Osteoblast (primary cell): Measurements from ENCODE around the gene ARMH1. TPM values are rescaled to one million over a fixed set of nuclear protein-coding genes. Genes with fewer than 3 reads are reported as not detected.
A peak's percentile ranks its signal among the peaks of the same experiment; 100 is the strongest.

ENCODE experiments used
- DNase-seq: peaks from one replicate; pipeline ENCODE4 v3.0.0; 2011; ENCODE audit warnings: low spot score, mixed read lengths; ENCODE audit not compliant: insufficient read length; ENCODE audit errors: missing footprints
- H2AFZ ChIP-seq: 2 replicates; pipeline ENCODE4 v1.6.0; 2011; ENCODE audit warnings: mild to moderate bottlenecking, low read length
- H3K27ac ChIP-seq: 2 replicates; pipeline ENCODE4 v1.5.1; 2011; ENCODE audit warnings: mild to moderate bottlenecking, low read depth, low read length, moderate library complexity
- H3K27me3 ChIP-seq: 2 replicates; pipeline ENCODE4 v1.6.0; 2012; ENCODE audit warnings: mild to moderate bottlenecking, control low read depth, inconsistent platforms, low read length, moderate library complexity; ENCODE audit not compliant: insufficient read depth
- H3K36me3 ChIP-seq: 2 replicates; pipeline ENCODE4 v1.5.1; 2011; ENCODE audit warnings: mild to moderate bottlenecking, low read length, control low read depth, moderate library complexity; ENCODE audit not compliant: insufficient read depth
- H3K4me1 ChIP-seq: 2 replicates; pipeline ENCODE4 v1.5.1; 2011; ENCODE audit warnings: mild to moderate bottlenecking, low read length, control low read depth, moderate library complexity; ENCODE audit not compliant: insufficient read depth
- H3K4me2 ChIP-seq: 2 replicates; pipeline ENCODE4 v1.6.0; 2011; ENCODE audit warnings: mild to moderate bottlenecking, low read length; ENCODE audit not compliant: insufficient read depth
- H3K4me3 ChIP-seq: fragments of 200-600 bp; sonication (generic); 3 replicates; pipeline ENCODE4 v1.5.1; 2012; ENCODE audit warnings: mild to moderate bottlenecking, low read length, inconsistent platforms; ENCODE audit not compliant: insufficient read depth
- H3K79me2 ChIP-seq: 2 replicates; pipeline ENCODE4 v1.6.0; 2012; ENCODE audit warnings: mild to moderate bottlenecking, low read length, control low read depth, inconsistent platforms; ENCODE audit not compliant: insufficient read depth
- H3K9me3 ChIP-seq: 2 replicates; pipeline ENCODE4 v1.5.1; 2011; ENCODE audit warnings: low read depth, low read length, control low read depth
- H4K20me1 ChIP-seq: 2 replicates; pipeline ENCODE4 v1.6.0; 2012; ENCODE audit warnings: mild to moderate bottlenecking, low read length, control low read depth; ENCODE audit not compliant: insufficient read depth
- CTCF ChIP-seq: IDR thresholded peaks from 2 replicates; pipeline ENCODE4 v1.5.1; 2011; ENCODE audit warnings: mild to moderate bottlenecking, low read depth, low read length, moderate library complexity; ENCODE audit errors: extremely low read depth
- total RNA-seq: library from RNA; depleted of rRNA; stranded (reverse); fragments of >200 nt; gene quantifications from 2 replicates; pipeline ENCODE4 v1.2.3, GENCODE V29; 2012

Gene ARMH1
- total RNA-seq, 1 donor = 4.3 TPM

- Histone ChIP-seq H4K20me1 (no peaks in the 10 kb centered on the region), H3K4me3 (no peak overlapping the region), H2AFZ (no peak overlapping the region), H3K4me1 (no peaks in the 10 kb centered on the region), H3K27ac (no peak overlapping the region), H3K9me3 (no peaks in the 10 kb centered on the region), H3K4me2 (no peak overlapping the region), H3K36me3 (no peaks in the 10 kb centered on the region), H3K27me3 (no peaks in the 10 kb centered on the region), H3K79me2 (no peaks in the 10 kb centered on the region)
- no peak for DNase-seq
- TF ChIP-seq CTCF = no peak
These were observed 14.9 kb upstream of the ARMH1 start for GRCh38 chr1:44659566-44659965.

- H3K79me2 ChIP-seq = no peaks in the 10 kb centered on the region
- no peaks in the 10 kb centered on the region for H3K4me1 ChIP-seq
- H3K27ac ChIP-seq = no peak overlapping the region
- H3K4me2 ChIP-seq = no peak overlapping the region
- no peaks in the 10 kb centered on the region for H3K36me3 ChIP-seq
- no peaks in the 10 kb centered on the region for H3K9me3 ChIP-seq
- TF ChIP-seq CTCF = no peak
- H4K20me1 ChIP-seq = no peaks in the 10 kb centered on the region
- H2AFZ ChIP-seq = no peak overlapping the region
- peak; percentile 62 for DNase-seq
- no peak overlapping the region for H3K4me3 ChIP-seq
- H3K27me3 ChIP-seq = no peaks in the 10 kb centered on the region
These were observed 14.3 kb upstream of the ARMH1 start for GRCh38 chr1:44660176-44660575.

DNA sequence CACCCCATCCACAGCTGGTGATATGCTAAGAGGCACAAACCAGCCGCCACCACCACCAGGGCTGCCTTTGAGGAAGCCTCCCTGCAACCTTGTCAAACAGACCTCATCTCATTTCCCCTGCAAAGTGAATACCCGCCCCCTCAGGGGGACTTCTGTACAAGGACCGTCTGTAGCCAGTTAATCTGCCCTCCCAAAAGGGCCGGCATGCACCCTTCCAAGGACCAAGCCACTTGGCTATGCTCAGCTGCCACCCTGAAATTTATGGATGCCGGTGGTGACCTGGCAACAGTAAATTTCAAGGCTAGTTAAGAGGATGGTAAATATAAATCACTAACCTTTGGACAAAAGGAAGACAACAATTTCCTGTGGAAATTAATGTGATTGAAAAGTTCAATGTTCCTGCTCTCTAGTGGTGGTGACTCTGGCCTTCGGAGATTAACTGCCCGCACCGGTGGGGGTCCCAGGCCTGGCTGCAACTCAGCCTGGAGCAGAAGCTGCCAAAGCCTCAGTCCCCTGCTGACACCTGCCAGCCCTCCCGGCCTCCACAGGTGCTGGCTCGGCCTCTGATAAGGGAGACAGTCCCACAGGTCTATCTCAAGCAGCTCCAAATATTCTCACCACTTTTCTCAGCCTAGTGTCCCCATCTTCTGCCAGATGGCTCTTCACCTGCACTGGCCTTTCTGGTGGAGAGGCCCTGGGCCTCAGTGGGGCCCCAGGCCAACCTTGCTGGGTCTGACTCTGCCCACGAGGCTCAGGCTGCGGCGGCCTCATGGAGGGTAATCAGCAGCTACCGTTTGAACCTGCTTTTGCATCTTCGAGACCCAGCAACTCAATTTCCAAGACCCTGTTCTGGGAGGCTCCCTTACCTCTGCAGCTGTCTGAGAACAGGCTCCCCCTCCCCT lies 12.5 kb upstream of the ARMH1 start:
- no peaks in the 10 kb centered on the region for H3K36me3 ChIP-seq
- no peaks in the 10 kb centered on the region for H4K20me1 ChIP-seq
- no peaks in the 10 kb centered on the region for H3K27me3 ChIP-seq
- no peaks in the 10 kb centered on the region for H3K4me1 ChIP-seq
- no peaks in the 10 kb centered on the region for H3K9me3 ChIP-seq
- no peak for DNase-seq
- no peak overlapping the region for H3K27ac ChIP-seq
- no peak overlapping the region for H3K4me3 ChIP-seq
- TF ChIP-seq CTCF = no peak
- no peaks in the 10 kb centered on the region for H3K79me2 ChIP-seq
- H3K4me2 ChIP-seq = no peak overlapping the region
- no peak overlapping the region for H2AFZ ChIP-seq

DNA sequence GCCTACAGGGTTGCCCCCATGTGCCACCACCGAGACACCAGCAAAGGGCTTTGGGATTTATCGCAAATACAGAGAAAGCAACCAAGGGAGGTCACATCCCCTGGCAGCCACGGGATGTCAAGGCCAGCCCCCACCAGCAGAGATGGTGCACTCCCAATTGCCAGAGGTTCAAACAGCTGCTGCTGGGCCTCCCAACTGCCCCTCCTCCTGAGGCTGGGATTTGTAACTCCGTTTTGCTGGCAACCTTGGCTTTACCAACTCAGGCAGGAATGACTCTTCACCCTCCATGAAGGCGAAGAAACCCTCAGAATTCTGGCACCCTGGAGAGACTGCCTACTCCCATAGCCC lies 11.9 kb upstream of the ARMH1 start:
- Histone ChIP-seq H3K4me3 (no peak overlapping the region), H3K4me1 (no peaks in the 10 kb centered on the region), H3K9me3 (no peaks in the 10 kb centered on the region), H4K20me1 (no peaks in the 10 kb centered on the region), H3K79me2 (no peaks in the 10 kb centered on the region), H3K4me2 (no peak overlapping the region), H3K36me3 (no peaks in the 10 kb centered on the region), H3K27me3 (no peaks in the 10 kb centered on the region), H2AFZ (no peak overlapping the region), H3K27ac (no peak overlapping the region)
- TF ChIP-seq CTCF = no peak
- DNase-seq = no peak
